ENCODE results near the gene TSTD2. TPM values are rescaled to one million over a fixed set of nuclear protein-coding genes. Genes with fewer than 3 reads are reported as not detected.

The TSTD2 gene
- total and polyA plus RNA-seq, 11 donors, result 10.5 to 32.9 (median 21.0) TPM

GRCh38 chr9:97602430-97602829 lies 30.7 kb downstream of the TSTD2 start:
- peak overlapping the region in 10 of 12 donors; percentile 6 to 66 (median 44) for H3K27ac ChIP-seq
- TF ChIP-seq CTCF (IDR thresholded peaks at IDR 0.05), result no peak
- no peak for TF ChIP-seq POLR2A (IDR thresholded peaks at IDR 0.05)
- H3K4me3 ChIP-seq, result no peak overlapping the region
- H3K27me3 ChIP-seq, result no peaks in the 10 kb centered on the region
- intact Hi-C loops (cut with DNase I), result loop anchor here in 4 of 10 donors (5.0 kb wide), 3 partner anchors 135 to 745 kb away; partner anchors contain the start of gene TDRD7 (in 1 of the 4)
- 45 to 54% (median 51%) methylated on average over 10 of the region's 10 CpGs for WGBS, 4 donors
- peaks cover 2 to 86% (median 82%) of the 10 kb centered on the region in 9 donors for H3K36me3 ChIP-seq
- no peaks in the 10 kb centered on the region for H3K9me3 ChIP-seq
- ATAC-seq, result peak; percentile 40 to 53 (median 46)
- peaks cover 0 to 46% (median 21%) of the 10 kb centered on the region in 12 donors for H3K4me1 ChIP-seq
- DNase-seq, result peak in 3 of 5 donors; percentile 42 to 62 (median 56)

DNA sequence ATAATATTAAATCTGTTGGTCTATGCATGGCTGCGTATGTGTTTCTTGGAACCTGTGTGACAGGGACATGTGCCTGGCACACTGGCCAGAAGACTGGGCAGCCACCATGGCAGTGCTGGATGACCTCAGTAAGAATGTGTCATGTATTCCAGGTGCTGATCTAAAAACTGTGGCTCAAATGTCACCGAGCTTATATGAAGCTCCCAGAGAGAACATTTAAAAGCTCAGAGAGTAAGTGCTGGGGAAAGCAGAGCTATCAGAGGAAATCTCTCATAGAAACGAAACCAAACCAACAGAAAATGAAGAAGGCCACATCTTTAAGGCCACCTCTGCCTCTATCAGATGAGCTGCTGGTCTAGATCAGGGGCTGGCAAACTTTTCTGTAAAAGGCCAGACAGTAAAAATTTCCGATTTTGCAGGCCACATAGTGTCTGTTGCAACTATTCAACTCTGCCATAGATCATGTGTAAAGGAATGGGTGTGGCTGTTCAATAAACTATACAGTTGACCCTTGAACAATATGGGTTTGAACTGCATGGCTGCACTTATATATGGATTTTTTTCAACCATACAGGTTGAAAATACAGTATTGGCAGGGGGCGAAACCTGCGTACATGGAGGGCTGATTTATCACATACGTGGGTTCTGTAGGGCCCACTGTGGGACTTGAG lies 31.8 kb downstream of the TSTD2 start:
- ATAC-seq (peak; percentile 6 to 33 (median 21)), DNase-seq (peak in 1 of 5 donors; percentile 36)
- Histone ChIP-seq H3K27ac (peak overlapping the region in 10 of 12 donors; percentile 3 to 66 (median 44)), H3K4me3 (no peak overlapping the region), H3K36me3 (peaks cover 0 to 75% (median 71%) of the 10 kb centered on the region in 9 donors), H3K9me3 (no peaks in the 10 kb centered on the region), H3K4me1 (peaks cover 0 to 56% (median 21%) of the 10 kb centered on the region in 12 donors), H3K27me3 (no peaks in the 10 kb centered on the region)
- TF ChIP-seq CTCF (IDR thresholded peaks at IDR 0.05) (no peak), POLR2A (IDR thresholded peaks at IDR 0.05) (no peak)
- intact Hi-C loops (cut with DNase I), result loop anchor here in 4 of 10 donors (5.0 kb wide), 3 partner anchors 134 to 744 kb away; partner anchors contain the start of gene TDRD7 (in 1 of the 4)
- WGBS, 4 donors, result 74 to 82% (median 79%) methylated on average over 7 of the region's 7 CpGs

DNA sequence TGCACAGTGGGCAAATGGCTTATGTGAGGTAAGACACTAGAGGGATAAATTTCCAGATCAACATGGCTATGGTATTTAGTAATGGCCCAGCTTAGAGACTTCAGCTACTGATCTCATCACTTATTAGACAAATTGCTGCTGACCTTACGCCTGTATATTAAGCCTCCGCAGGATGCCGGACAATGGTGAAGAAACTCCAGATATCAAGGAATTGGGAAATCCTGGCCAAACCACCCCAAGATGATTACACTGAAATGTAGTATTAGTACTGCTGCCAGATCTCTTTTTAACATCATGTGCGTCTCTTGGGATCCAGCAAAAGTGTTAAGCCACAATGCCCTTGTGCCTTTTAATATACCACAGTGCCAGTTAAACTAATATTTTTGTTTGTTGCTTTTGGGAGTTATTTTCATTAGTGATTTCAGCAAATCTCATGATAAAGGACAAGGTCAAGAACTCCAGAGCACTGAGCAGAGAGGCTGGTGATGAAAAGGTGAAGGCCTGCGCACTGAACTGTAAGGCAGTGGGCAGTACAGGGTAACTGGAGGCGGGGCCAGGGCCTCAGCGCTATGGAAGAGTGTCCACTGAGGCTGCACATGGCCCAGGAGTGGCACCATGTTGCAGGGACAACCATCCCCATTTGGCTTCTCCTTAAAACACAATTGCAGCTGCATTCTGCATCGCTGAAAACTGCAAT lies 32.5 kb downstream of the TSTD2 start:
- Histone ChIP-seq H3K27me3 (no peaks in the 10 kb centered on the region), H3K4me1 (peaks cover 0 to 61% (median 21%) of the 10 kb centered on the region in 12 donors), H3K36me3 (peaks cover 0 to 68% (median 64%) of the 10 kb centered on the region in 9 donors), H3K9me3 (no peaks in the 10 kb centered on the region), H3K4me3 (no peak overlapping the region), H3K27ac (peak overlapping the region in 10 of 12 donors; percentile 3 to 66 (median 38))
- intact Hi-C loops (cut with DNase I), result loop anchor here in 4 of 10 donors (5.0 kb wide), 3 partner anchors 133 to 743 kb away; partner anchors contain the start of gene TDRD7 (in 1 of the 4)
- TF ChIP-seq POLR2A (IDR thresholded peaks at IDR 0.05), result no peak
- WGBS, 4 donors, result 80 to 88% (median 84%) methylated on average over 8 of the region's 8 CpGs
- DNase-seq, result no peak
- ATAC-seq, result peak in 1 of 4 donors; percentile 5

DNA sequence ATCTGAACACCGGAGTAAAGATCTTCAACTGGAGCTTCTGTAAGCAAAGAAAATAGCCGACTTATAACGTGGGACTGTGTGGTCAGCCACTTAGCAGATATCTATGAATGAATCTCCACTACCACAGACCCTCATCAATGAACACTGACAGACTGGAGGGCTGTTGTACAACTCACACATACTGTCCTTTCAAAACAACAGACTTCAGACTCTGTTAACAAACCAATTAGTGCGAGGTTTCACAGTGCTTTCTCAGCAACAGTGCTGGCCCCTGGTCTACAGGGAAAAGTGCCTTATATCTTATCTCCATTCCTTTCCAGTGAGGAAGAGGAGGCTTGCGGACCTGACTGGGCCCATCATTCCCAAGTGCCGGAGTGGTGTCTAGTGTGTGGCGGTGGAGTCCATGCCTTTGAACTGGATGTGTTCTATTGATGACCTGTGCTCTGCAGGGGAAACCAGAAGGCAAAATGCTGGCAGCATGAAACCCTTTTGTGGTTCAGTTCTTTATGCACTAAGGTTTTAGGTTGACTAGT lies 33.8 kb downstream of the TSTD2 start:
- DNase-seq, result no peak
- intact Hi-C loops (cut with DNase I), result loop anchor here in 9 of 10 donors (1.0 to 10.0 kb wide), 11 partner anchors 37 to 187 kb away; partner anchors contain the start of genes TMOD1 (in 6 of the 9) and TDRD7 (in 1 of the 9)

More for the DNA sequence above, 33.8 kb downstream of the TSTD2 start:
- no peak for ATAC-seq
- H3K4me3 ChIP-seq, result no peak overlapping the region
- peaks cover 0 to 72% (median 24%) of the 10 kb centered on the region in 12 donors for H3K4me1 ChIP-seq
- peak in 1 of 12 donors; percentile 1 for TF ChIP-seq CTCF (IDR thresholded peaks at IDR 0.05)
- TF ChIP-seq POLR2A (IDR thresholded peaks at IDR 0.05), result no peak
- H3K36me3 ChIP-seq, result peaks cover 0 to 55% (median 51%) of the 10 kb centered on the region in 9 donors
- H3K9me3 ChIP-seq, result no peaks in the 10 kb centered on the region
- no peaks in the 10 kb centered on the region for H3K27me3 ChIP-seq
- peak overlapping the region in 6 of 12 donors; percentile 16 to 53 (median 25) for H3K27ac ChIP-seq
- 35 to 64% (median 54%) methylated on average over 7 of the region's 7 CpGs for WGBS, 4 donors
